GM18519 (cell line): ENCODE results near the gene ARID1B.
A peak's percentile ranks its signal among the peaks of the same experiment; 100 is the strongest.

Source experiments
- ATAC-seq: cut with Tn5 transposase; IDR thresholded peaks from one replicate; pipeline ENCODE4 v1.9.1; 2021; ENCODE audit warnings: mild to moderate bottlenecking, moderate library complexity; ENCODE audit not compliant: unreplicated experiment, low FRiP score

Gene ARID1B

DNA sequence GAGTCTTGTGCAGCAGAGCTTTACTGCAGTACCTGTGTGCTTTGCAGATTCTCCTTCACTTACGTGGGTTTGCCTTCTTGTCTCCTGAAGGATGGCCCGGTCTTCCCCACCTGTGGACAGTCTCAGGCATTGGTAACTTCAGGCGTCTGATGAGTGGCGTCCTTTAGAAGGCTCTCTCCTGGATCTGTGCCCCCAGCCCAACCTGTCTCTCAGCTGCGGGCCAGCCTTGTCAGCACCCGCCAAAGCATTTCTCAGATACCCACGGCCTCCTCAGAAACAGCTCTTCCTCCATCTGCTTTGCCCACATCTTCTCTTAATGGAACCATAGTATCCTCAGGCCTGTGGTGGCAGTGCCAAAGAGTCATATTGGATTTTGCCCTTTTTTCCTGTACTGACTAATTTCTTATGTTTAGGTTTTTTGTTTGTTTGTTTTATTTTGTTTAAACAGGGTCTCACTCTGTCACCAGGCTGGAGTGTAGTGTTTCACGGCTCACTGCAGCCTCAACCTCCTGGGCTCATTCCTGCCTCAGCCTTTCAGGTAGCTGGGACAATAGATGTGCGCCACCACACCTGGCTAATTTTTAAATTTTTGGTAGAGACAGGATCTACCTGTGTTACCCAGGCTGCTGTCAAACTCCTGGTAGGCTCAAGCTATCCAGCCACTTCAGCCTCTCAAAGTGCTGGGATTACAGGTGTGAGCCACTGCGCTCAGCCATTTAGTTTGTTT, 96.6 kb downstream of the ARID1B start:
- no peak for ATAC-seq

DNA sequence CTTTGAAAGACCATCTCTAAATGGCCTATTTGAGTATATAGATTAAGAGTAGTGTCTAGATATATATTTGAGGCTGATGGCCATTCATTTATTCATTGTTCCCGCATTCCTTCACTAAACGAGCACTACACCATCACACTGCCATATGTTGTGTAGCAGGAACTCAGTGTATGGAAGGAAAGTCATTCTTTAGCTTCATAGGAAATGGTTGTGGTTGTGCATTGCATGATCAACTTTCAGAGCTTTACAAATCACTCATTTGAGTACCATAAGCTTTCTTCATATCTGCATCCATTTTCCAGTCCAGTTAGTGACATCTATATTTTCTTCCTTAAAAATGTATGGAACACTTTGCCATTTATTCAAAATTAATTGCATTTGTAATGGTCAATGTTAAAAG, 97.9 kb downstream of the ARID1B start:
- ATAC-seq = no peak

DNA sequence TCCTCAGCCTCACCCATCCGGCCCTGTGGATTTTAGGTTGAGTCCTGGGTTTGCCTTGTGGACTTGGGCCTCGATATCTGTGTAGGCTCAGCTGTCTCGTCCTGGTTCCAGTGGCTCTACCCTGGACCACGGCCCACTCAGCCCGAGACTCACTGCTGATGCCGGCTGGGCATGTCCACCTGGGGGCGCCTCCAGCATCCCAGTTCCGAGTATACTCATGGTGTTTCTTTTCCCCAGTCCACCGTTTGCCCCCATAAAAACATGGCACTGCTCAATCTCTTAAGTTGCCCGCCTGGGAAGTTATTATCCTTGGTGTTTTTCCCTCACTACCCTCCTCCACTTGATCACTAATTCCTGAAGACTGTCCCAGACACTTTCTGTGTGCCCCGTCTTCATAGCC, 99.1 kb downstream of the ARID1B start:
- ATAC-seq = no peak

DNA sequence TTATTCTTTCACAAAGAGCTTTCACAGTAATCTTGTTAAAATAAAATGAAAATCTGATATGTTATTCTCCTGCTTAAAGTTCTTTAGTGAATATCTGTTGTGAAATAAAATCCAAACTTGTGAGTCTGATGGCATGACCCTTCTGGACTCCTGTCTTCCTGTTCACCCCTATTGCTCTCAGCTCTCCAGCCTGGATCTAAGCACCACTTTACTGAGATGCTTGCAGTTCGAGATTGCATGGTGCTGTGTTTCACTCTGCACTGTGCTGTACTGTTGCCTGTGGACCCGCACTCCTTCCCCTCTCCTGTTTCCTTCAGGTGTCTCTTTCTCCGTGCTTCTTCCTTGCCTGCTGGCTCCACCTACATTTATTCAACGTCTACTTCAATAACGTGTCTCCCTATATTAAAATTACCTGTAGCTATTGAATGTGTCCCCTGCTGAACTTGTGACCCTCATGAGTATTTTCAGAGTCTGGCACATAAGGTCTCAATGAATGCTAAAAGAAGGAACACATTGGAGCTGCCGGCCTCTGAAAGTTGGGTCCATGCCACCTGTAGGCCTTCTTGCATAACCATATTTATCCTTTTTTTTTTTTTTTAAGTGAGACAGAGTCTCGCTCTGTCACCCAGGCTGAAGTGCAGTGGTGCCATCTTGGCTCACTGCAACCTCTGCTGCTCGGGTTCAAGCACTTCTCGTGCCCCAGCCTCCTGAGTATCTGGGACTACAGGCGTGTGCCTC, 100.1 kb downstream of the ARID1B start:
- ATAC-seq = no peak

DNA sequence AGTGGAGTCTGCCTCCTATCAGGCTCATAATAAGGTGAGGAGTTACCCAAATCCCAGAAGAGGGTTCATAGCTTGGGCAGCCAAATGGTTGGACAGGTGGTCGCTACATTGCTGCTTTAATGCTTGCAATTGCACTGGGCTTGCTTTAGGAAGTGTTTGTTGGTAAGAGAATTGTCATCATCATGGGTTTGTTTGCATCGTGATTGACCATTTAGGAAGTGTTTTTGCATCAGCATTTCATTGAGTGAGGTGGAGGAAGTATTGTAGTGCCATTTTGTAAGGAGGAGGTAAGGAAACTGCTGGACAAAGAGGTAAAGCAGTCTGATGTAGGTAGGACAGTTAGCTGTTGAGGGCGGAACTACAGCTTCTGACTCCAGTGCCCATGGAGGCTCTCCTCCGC, 101.5 kb downstream of the ARID1B start:
- no peak for ATAC-seq

DNA sequence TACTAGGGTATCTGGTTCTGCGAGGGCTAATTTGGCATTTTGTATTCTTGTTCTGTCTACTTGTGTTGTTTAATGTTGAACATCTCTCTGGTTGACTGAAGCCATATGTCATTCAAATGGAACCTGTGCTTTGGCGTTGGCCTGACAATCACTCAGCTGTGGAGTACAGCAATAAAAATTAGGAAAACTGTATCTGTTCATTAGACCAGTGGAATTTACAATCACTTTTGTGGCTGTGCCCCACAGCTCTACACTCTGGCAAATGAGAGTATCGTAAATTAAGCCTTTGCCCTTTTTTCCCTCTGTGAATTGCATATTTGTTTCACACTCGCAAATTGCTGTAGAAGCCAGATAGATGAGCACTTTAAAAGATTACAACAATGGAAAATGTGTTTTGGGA, 102.0 kb downstream of the ARID1B start:
- no peak for ATAC-seq

DNA sequence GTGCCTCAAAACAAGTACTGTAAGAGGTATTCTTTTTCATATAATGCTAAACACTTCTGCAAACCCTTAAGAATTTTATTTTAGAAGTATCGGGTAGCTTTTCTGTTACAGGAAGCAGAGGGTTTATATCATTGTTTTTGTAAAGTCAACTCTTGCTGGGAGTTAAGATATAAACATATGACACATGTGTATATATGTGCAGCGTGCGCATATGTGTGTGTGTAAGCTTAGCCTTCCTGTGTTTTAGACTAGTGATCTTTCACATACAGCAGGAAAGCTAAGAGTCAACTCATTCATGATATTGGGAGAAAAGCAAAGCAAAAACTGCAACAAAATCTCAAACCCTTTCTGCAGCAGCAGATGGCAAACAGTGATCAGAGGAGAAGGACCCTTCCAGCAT, 102.4 kb downstream of the ARID1B start:
- no peak for ATAC-seq

DNA sequence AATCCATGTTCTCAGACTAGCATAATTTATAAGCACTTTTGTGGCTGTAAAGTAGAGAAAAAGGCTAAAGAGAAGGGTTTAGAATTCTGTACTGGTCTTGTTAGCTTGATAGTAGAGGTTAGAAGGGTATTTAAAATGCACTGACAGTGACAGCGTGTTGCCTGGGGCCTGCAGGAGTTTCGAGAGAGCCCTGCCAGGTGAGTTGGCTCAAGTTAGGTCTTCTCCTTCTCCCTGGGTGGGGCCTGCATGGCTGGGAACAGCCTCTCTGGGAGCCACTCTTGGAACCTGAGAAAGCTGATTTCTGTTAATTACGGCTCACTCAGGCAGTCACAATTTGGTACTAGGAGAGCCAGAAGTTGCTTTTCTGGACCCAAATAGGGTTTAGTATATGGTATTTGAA, 103.7 kb downstream of the ARID1B start:
- no peak for ATAC-seq

DNA sequence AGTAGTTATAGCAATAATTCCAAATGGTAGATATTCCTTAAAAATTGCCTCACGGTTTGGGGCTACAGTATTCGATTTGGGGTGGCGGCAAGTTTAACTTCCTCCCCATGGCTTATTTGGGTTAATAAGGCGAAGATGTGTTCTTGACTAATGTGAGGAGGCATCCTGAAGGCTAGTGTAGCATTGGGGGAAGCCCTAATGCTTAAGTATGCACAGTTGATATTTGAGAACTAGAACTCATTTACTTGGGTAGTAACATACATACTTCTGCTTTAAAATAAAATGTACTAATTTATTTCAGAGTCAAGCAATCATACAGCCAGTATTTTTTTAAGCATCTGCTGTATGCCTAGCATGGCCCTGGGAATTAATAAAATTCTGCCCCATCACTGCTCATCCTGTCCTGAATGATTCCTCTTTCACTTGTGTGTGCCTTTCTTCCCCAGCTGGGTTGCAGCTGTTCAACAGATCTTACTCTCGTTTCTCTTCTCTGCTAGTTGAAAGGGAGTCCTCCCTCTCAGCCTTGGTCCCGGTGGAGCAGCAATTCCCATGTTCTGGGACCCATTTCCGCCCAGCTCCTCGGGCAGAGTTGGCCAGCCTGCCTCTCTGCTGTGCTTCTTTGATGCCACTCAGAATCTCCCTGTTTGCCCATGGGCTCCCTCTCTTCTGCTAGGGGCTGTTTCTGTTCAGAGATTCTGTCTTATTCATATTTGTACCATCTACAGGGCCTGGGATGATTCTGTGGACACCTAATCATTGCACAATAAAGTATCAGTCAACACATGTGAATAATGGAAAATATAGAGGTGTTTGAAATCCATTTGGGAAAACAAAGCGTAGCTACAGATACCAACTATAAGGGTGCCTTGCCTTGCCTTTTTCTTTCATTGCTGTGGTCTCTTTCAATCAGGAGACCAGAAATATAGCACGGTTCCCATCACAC, 104.8 kb downstream of the ARID1B start:
- ATAC-seq = no peak

DNA sequence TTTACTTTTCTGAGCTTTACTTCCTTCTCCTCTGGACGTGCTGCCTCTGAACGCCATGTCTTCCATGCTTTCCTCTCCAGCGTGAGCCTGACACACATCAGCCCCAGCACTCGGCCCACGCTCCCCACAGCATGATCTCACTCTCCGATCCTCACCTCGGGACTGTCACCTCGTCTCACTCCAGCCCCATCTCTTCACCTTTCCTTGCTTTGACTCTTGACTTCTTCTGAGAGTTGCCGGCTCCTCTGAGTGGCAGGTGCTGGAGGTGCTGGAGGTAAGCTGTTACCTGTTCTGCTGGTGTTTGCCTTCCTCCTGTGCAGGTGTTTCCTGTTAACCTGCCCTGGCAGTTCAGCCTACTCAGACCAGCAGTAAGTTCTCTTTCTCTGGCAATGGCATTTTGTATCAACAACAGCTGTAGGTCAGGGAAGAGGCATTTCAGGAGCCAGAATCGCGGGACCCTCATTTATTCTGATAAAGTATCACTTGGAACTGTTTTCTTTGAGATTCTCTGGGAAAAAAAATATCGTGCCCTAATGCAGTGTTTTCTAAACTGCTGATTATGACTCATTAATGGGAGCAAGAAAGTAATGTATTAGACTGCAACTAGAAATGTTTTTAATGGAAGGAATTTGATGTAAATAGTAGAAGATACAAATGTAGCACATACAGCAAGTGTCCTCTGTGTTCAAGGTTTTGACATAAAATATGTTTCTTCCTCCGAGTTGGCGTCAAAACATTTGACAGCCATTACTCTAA, 106.5 kb downstream of the ARID1B start:
- ATAC-seq = no peak

DNA sequence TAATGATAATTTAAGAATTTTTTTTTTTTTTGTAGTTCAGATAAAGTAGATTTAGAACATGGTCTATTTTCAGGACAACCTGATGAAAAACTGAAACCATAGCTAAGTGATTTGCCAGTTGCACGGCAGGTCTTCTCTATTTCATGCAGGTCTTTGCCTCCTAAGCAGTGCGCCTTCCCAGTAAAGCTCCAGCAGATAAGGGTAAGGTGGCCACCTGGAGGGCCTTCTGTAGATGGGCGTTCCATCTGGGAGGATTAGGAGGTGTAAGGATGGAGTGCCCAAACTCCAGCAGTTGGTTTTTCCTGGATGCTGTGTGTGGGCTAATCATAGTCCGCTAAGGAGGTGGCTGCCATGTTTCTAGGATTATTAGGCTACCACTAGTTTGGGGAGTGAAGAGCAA, 107.1 kb downstream of the ARID1B start:
- ATAC-seq = no peak

DNA sequence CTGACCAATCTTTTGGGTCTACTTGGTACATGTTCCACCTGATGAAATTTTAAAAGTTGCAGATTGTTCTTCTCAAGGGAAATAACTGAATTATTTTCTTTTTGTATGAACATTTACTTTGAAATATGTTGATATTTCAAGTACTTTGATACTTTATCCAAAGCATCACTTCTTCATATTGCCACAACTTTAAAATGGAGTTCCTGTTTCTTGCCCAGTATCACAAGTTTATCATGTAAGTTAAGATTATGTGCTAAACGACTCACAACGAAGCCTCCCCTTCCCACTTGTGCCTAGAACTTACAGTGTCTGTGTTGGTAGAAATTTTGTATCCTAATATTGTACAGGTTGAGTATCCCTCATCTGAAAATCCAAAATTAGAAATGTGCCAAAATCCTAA, 108.4 kb downstream of the ARID1B start:
- no peak for ATAC-seq

DNA sequence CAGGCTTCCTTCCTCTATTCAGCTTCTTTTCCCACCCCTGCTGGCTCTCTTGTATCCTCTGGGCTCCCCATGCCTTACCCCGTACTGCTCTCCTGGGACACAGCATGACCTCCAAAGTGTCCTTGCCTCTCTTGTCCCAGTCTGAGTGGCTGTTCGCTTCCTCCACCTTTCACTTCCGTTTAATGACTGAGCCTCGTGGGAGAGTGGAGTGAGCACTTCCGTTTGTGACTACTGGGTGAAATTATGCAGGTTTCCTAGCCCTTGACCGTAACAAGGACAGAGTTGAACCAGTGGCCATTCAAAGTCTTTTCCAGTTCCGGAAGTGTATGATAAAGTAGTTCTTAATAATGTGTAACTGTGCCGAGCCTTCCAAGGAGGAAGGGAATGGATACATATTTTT, 109.2 kb downstream of the ARID1B start:
- ATAC-seq = peak; percentile 40

DNA sequence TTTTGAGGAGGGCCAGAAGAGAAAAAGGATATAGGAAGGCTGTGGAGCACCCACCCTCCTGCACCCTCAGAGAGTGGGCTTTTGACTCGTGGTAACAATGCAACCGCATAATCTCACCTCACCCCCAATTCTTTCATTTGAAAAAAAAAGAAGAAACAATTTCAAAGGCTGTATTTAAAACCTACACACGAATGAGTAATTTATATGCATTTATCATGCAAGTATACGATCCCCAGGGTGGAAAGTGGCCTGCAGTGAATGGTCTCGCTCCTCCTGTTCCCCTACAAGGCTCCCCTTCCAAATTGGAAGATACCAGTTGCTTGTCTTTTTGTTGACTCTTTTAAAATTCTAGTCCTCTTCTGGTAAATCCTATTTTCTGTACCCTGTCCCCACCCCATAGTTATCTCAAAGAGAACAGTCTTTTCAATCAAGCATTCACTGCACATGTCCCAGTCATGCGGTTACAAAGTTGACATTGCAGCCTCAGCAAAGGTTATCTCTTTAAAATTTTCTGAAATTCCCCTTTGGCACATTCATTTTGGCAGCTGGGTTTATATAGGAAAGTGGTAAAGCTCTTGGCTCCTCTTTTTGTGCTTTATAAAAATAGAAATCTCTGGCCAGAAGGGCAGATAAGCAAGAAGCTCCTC, 110.6 kb downstream of the ARID1B start:
- no peak for ATAC-seq

DNA sequence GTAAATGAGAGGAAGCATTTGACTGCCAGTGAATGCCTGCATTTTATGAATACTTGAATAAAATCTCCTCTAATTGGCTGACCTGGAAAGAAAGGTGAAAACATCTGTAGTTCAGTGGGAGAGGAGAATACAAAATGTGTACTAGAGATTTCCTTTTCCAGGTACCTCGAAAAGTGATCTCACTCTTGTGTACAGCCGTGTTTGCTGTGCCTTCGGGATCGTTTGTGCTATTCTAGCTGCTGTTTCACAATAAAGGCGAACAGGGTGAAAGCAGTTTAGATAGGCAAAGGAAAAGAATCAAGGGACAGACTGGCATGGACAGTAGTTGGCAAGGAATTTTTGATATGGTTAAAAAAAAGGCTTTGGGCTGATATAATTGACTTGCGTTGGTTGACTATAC, 112.3 kb downstream of the ARID1B start:
- no peak for ATAC-seq

DNA sequence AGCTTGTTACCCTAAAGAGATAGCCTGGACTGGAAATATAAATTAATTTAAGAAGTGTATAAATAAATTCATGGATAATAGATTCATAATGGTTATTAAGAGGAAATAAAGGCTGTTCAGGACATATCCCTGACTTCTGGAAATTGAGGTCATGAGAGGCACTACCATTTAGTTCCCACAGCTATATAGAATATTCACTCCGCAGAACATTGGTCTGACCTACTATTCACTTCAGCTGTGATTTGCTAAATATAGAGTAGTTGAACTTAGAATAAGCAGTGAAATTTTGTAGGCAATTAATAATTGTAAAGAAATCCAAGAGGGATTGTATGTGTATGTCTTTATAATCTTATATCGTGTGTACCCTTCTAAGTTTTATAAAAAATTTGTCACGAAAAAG, 112.8 kb downstream of the ARID1B start:
- no peak for ATAC-seq

DNA sequence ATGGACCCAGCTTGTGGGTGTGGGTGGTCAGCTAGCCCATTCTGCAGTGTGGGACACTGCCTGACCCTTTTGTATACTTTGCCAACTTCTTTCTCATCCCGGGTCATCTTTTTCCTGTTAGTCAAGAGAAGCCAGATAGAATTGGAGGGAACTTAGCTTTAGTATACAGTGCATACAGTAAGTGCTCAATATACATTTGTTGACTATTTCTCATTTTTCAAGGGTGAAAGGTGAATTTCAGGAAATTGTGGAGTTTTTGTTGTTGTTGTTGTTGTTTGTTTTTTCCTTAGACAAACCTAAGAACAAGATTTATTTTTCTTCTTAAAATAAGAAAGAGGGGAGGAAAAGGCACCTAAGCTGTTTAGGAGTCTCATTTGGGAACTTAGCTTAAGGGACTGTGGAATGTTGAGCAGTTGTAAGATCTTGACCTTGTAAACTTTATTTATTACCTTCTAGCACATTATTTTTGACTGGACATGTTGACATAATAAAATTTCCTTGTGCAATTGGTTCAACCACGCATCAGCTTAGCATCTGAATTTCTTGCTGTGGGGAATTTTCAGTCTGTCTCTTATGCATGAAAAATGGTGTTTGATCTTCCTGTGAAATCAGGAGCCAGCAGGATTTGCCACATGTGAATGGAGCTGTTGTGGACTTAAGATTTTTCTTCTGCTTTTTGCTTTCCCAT, 113.6 kb downstream of the ARID1B start:
- ATAC-seq = no peak

DNA sequence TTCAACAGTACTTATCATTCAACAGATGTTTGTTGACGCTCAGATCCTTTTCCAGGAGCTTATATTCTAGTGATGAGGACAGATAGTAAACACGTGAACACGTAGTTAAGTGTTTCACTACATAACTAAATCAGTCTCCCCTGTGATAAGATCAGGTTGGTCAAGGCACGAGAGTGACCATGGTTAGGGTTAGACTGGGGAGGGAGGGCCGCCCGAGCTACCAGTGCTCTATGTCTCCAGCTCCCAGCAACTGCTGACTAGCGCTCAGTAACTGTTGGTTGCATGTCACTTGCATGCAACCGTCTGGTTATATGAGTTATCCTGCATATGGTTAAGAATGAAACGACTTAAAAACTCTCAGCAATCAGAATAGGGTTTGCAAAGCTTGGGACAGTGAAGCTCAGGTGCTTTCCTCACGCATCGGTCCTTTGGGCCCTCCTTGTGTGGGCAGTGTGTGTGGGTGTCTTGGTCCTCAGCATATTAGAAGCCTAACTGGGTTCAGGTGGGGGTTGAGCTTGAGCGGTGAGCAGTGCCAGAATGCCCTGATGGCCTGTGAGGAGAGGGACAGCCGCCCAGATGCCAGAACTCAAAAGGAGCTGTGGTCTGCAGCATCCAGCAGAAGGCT, 120.8 kb downstream of the ARID1B start:
- no peak for ATAC-seq

DNA sequence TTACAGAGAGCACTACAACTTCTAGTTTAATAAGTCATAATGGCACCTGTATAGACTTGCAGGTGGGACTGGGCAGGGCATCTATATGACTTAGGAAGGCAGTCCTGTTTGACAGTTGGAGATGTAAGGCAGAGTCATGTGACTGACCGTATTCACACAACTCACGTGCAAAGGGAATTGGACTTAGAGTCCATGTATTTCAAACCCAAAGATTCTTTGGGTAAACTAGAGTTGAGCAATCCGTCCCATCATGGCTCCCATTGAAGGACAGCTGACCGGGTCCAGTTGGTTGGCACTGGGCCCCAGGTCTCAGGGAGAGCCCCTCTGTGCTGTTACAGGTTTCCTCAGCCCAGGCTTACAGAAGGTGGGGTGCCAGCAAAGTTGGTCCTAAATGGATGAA, 121.9 kb downstream of the ARID1B start:
- no peak for ATAC-seq
